Mesenchymal stem cell (in vitro differentiated cells and primary cell): Measurements from ENCODE around the gene SEH1L.

ENCODE experiments used
- DNase-seq: peaks from one replicate; pipeline ENCODE4 v3.0.0-alpha.2; 2013
- H2AFZ ChIP-seq: one replicate; pipeline ENCODE4 v1.6.1; 2013; ENCODE audit warnings: low read depth, mild to moderate bottlenecking, control low read depth, inconsistent platforms, low read length, moderate library complexity
- H2AK5ac ChIP-seq: 2 replicates; pipeline ENCODE4 v1.6.1; 2013; ENCODE audit warnings: low read length, moderate library complexity, mild to moderate bottlenecking, inconsistent platforms; ENCODE audit not compliant: severe bottlenecking
- H2BK120ac ChIP-seq: one replicate; pipeline ENCODE4 v1.6.1; 2013; ENCODE audit warnings: low read depth, mild to moderate bottlenecking, inconsistent platforms, low read length, moderate library complexity
- H2BK12ac ChIP-seq, 2 experiments: one replicate each; pipeline ENCODE4 v1.6.1; 2013; ENCODE audit warnings: inconsistent platforms in 2 of 2, low read length in 2 of 2, mild to moderate bottlenecking in 2 of 2, moderate library complexity in 2 of 2, control low read depth in 1 of 2
- H2BK15ac ChIP-seq: one replicate; pipeline ENCODE4 v1.6.1; 2013; ENCODE audit warnings: mild to moderate bottlenecking, low read depth, inconsistent platforms; ENCODE audit not compliant: poor library complexity, severe bottlenecking
- H2BK5ac ChIP-seq: 2 replicates; pipeline ENCODE4 v1.6.1; 2013; ENCODE audit warnings: low read depth, mild to moderate bottlenecking, low read length, control low read depth, inconsistent platforms; ENCODE audit not compliant: poor library complexity, severe bottlenecking
- H3K14ac ChIP-seq, 2 experiments: one replicate each; pipeline ENCODE4 v1.6.1; 2013; ENCODE audit warnings: inconsistent platforms in 2 of 2, low read length in 2 of 2, control low read depth in 1 of 2, mild to moderate bottlenecking in 1 of 2, moderate library complexity in 1 of 2
- H3K18ac ChIP-seq, 2 experiments: one replicate each; pipeline ENCODE4 v1.6.1; 2013; ENCODE audit warnings: inconsistent platforms in 2 of 2, low read length in 2 of 2, control low read depth in 1 of 2, low read depth in 1 of 2, mild to moderate bottlenecking in 1 of 2
- H3K23ac ChIP-seq, 2 experiments: one replicate each; pipeline ENCODE4 v1.6.1; 2013; ENCODE audit warnings: inconsistent platforms in 2 of 2, low read length in 2 of 2, mild to moderate bottlenecking in 2 of 2, moderate library complexity in 2 of 2, control low read depth in 1 of 2
- H3K27ac ChIP-seq: 2 replicates; pipeline ENCODE4 v1.5.1; 2013; ENCODE audit warnings: mild to moderate bottlenecking, moderate library complexity, low read length, control low read depth, inconsistent platforms; ENCODE audit not compliant: poor library complexity, severe bottlenecking
- H3K27me3 ChIP-seq, 2 experiments: 2 replicates each; pipeline versions ENCODE4 v1.6.1 to v1.7.0; 2013; ENCODE audit warnings: low read length in 2 of 2, mild to moderate bottlenecking in 2 of 2, moderate library complexity in 2 of 2, control low read depth in 1 of 2, inconsistent platforms in 1 of 2; ENCODE audit not compliant: control insufficient read depth in 1 of 2, insufficient read depth in 1 of 2
- H3K36me3 ChIP-seq, 2 experiments: 2 replicates each; pipeline versions ENCODE4 v1.6.1 to v1.7.0; 2013; ENCODE audit warnings: low read length in 2 of 2, control low read depth in 1 of 2, inconsistent platforms in 1 of 2, low read depth in 1 of 2, mild to moderate bottlenecking in 1 of 2; ENCODE audit not compliant: insufficient read depth in 2 of 2, control insufficient read depth in 1 of 2
- H3K4ac ChIP-seq, 2 experiments: one replicate each; pipeline ENCODE4 v1.6.1; 2013; ENCODE audit warnings: inconsistent platforms in 2 of 2, low read length in 2 of 2, mild to moderate bottlenecking in 2 of 2, moderate library complexity in 2 of 2, control low read depth in 1 of 2, low read depth in 1 of 2
- H3K4me1 ChIP-seq: 2 replicates; pipeline ENCODE4 v1.6.1; 2013; ENCODE audit warnings: low read depth, low read length, control low read depth; ENCODE audit not compliant: control insufficient read depth, insufficient read depth
- H3K4me2 ChIP-seq: 2 replicates; pipeline ENCODE4 v1.6.1; 2013; ENCODE audit warnings: low read length, mild to moderate bottlenecking, inconsistent platforms; ENCODE audit not compliant: poor library complexity, severe bottlenecking
- H3K4me3 ChIP-seq, 2 experiments: 2 replicates each; pipeline versions ENCODE4 v1.5.1 to v1.7.0; 2013; ENCODE audit warnings: low read length in 2 of 2, mild to moderate bottlenecking in 2 of 2, control low read depth in 1 of 2, low read depth in 1 of 2; ENCODE audit not compliant: insufficient read depth in 1 of 2
- H3K79me1 ChIP-seq: replicated peaks from 2 replicates; pipeline ENCODE4 v1.6.1; 2013; ENCODE audit warnings: mild to moderate bottlenecking, control low read depth, low read length, inconsistent platforms; ENCODE audit not compliant: poor library complexity, severe bottlenecking
- H3K9ac ChIP-seq: 2 replicates; pipeline ENCODE4 v1.7.0; 2013; ENCODE audit warnings: mild to moderate bottlenecking, low read length, moderate library complexity
- H3K9me3 ChIP-seq: 2 replicates; pipeline ENCODE4 v1.7.0; 2013; ENCODE audit warnings: mild to moderate bottlenecking, low read length; ENCODE audit not compliant: control insufficient read depth
- H4K8ac ChIP-seq: one replicate; pipeline ENCODE4 v1.6.1; 2013; ENCODE audit warnings: inconsistent platforms, mild to moderate bottlenecking, low read length, moderate library complexity
- H4K91ac ChIP-seq: one replicate; pipeline ENCODE4 v1.6.1; 2013; ENCODE audit warnings: mild to moderate bottlenecking, low read length, inconsistent platforms
- WGBS: methylation state at CpG from one replicate; pipeline ENCODE4 v1.1.7; 2013; ENCODE audit warnings: mixed read lengths; 5-methylcytosine and 5-hydroxymethylcytosine counted together

SEH1L gene

DNA sequence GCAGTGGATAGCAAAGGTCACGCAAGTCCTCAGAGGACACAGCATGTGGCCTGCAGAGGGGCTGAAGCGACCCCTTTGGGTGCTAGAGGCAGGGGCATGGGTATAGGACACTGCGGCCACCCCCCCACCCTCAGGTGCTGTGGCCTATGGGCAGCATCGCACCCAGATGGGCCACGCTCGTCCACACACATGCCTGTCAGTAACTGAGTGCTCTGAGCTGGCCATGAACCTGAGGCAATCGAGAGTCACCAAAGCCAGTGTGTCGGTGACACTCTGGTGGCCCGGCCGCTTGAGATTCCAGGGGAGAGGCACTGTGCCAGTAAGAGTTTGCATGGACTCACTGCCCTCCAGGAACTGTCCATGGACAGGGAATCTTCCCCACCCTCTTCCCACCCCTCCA, 41.0 kb upstream of the SEH1L start:
- no peak overlapping the region for H3K4me2 ChIP-seq
- no peak overlapping the region for H3K27ac ChIP-seq
- peaks cover 0 to 14% of the 10 kb centered on the region in 2 experiments for H3K27me3 ChIP-seq
- H3K23ac ChIP-seq: no peak overlapping the region
- no peak overlapping the region for H3K18ac ChIP-seq
- DNase-seq: no peak
- H3K4me3 ChIP-seq: no peak overlapping the region
- no peak overlapping the region for H3K14ac ChIP-seq
- H4K91ac ChIP-seq: no peak overlapping the region
- no peak overlapping the region for H2AFZ ChIP-seq
- H2BK15ac ChIP-seq: no peak overlapping the region
- no peak overlapping the region for H2BK5ac ChIP-seq
- no peak overlapping the region for H2BK120ac ChIP-seq
- no peak overlapping the region for H3K4ac ChIP-seq
- 87% methylated on average over 8 of the region's 10 CpGs for WGBS
- no peaks in the 10 kb centered on the region for H3K9me3 ChIP-seq
- peaks cover 0 to 2% of the 10 kb centered on the region in 2 experiments for H3K36me3 ChIP-seq
- H3K9ac ChIP-seq: no peak overlapping the region
- H2AK5ac ChIP-seq: no peak overlapping the region
- H2BK12ac ChIP-seq: no peak overlapping the region
- H3K79me1 ChIP-seq: no peaks in the 10 kb centered on the region
- H3K4me1 ChIP-seq: peaks cover 8% of the 10 kb centered on the region
- no peak overlapping the region for H4K8ac ChIP-seq

DNA sequence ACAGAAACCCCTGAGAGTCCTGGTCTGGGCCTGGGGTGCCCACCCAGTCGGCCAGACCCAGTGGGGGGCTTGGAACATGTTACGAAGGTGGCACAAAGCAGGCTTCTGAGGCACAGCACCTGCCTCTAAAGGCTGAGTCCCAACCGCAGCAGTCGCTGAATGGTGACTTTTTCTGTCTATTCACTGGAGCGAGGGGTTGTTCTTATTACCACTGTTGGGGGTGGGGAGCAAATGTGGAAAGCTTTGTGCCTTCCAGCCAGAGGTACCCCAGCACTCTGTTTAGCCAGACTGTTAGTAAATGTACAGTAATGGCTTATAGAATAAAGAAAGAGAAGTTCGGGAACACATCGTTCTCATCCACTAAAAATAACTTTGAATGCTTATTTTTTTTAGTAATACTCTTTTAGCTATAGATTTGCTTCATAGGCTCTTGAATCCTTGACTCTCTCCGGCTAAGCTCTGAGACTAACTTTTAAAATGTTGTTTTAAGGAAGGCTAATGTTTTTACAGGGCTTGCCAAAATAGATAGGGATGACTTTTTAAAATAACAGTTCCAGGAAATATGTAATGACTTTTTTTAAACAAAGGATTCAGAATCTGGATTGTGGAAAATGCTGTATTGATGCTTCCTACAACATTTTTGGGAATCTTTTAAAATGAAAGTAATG, 40.4 kb upstream of the SEH1L start:
- WGBS: 77% methylated on average over 6 of the region's 8 CpGs
- H2BK15ac ChIP-seq: no peak overlapping the region

DNA sequence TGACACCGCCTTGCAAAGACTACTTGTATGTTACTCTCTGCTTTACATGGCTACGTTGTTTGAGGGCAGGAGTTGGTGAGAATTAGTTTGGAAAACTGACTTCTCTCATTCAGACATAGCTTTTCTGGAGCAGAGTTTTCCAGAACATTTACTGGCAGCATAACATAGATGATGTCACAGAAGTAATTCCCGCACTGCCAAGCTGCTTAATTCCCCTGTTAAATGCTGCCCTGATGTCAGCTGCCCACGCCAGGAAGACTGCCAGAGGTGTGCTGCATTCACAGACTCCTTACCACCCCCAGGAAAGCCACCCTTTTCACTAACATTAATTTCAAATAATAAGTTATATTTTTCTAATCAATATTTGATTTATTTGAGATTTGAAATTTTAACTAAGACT, 39.1 kb upstream of the SEH1L start:
- H3K36me3 ChIP-seq: peaks cover 0 to 5% of the 10 kb centered on the region in 2 experiments
- H3K4me2 ChIP-seq: no peak overlapping the region
- no peak overlapping the region for H4K91ac ChIP-seq
- H2AFZ ChIP-seq: no peak overlapping the region
- H3K4me1 ChIP-seq: peaks cover 8% of the 10 kb centered on the region
- H3K9me3 ChIP-seq: peaks cover 11% of the 10 kb centered on the region
- H4K8ac ChIP-seq: no peak overlapping the region
- no peak overlapping the region for H3K4ac ChIP-seq
- H3K9ac ChIP-seq: no peak overlapping the region
- peaks cover 0 to 18% of the 10 kb centered on the region in 2 experiments for H3K27me3 ChIP-seq
- H2BK120ac ChIP-seq: no peak overlapping the region
- no peak overlapping the region for H2BK12ac ChIP-seq
- no peak overlapping the region for H3K14ac ChIP-seq
- H2BK15ac ChIP-seq: no peak overlapping the region
- H2AK5ac ChIP-seq: no peak overlapping the region
- no peak overlapping the region for H3K27ac ChIP-seq
- H3K4me3 ChIP-seq: no peak overlapping the region
- no peaks in the 10 kb centered on the region for H3K79me1 ChIP-seq
- 95% methylated on average over 4 of the region's 4 CpGs for WGBS
- no peak overlapping the region for H3K23ac ChIP-seq
- DNase-seq: no peak
- H2BK5ac ChIP-seq: no peak overlapping the region
- H3K18ac ChIP-seq: no peak overlapping the region

More for the DNA sequence above, 40.4 kb upstream of the SEH1L start:
- Histone ChIP-seq H3K4me2 (peak overlapping the region; percentile 44), H2BK5ac (no peak overlapping the region), H2AK5ac (no peak overlapping the region), H2BK120ac (no peak overlapping the region), H3K23ac (no peak overlapping the region), H3K4ac (no peak overlapping the region), H3K27me3 (peaks cover 0 to 18% of the 10 kb centered on the region in 2 experiments), H2BK12ac (no peak overlapping the region), H4K8ac (no peak overlapping the region), H3K9ac (no peak overlapping the region), H3K36me3 (peaks cover 0 to 5% of the 10 kb centered on the region in 2 experiments), H3K14ac (no peak overlapping the region), H3K18ac (no peak overlapping the region), H3K9me3 (peaks cover under 1% of the 10 kb centered on the region), H3K4me1 (peaks cover 8% of the 10 kb centered on the region), H3K4me3 (no peak overlapping the region), H3K27ac (no peak overlapping the region), H2AFZ (no peak overlapping the region), H3K79me1 (no peaks in the 10 kb centered on the region), H4K91ac (no peak overlapping the region)
- no peak for DNase-seq

DNA sequence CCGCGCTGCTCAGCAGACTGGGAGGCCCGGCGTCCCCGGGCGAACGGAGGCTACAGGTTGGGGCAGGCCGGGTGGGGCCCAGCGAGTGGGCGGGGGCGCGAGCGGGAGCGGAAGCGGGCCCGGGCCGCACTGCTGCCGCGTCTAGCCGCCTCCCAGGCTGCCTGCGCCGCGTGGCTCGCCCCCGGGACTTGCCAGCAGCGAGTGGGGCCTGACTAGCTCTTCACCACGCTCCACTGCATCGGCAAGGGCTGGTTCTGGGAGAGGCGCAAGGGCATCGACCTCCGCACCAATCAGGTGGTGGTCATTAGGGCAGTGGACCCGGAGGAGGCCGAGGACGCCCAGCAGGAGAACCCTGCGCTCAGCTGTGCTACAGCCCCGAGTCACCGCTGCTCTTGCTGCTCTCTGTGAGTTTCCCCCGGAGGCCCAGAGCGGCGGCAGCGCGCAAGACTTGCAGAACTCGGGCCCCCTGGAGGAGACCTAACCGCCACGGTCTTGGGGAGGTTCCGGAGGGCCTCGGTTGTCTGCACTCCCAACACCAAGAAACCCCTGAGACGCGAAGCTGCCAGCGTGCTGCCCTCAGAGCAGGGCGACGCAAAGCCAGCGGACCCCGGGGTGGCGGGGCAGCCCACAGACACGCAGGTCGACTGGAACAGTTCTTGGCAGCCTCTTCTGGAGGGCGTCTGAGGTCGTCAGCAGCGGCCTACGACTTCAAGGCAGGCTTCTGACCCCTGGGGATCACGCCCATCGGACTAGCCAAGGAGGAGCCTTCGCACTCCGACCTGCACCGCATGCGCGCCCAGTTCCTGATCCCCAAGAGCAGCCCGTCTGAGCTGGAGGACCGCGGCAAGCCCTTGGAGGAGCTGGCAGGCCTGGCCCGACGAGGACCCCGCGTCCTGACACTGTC, 36.5 kb upstream of the SEH1L start:
- Histone ChIP-seq H3K79me1 (no peaks in the 10 kb centered on the region), H2AK5ac (no peak overlapping the region), H3K23ac (no peak overlapping the region), H3K18ac (no peak overlapping the region), H2AFZ (no peak overlapping the region), H3K36me3 (peaks cover 0 to 5% of the 10 kb centered on the region in 2 experiments), H2BK15ac (no peak overlapping the region), H3K4me2 (no peak overlapping the region), H3K4me1 (peaks cover 8% of the 10 kb centered on the region), H2BK12ac (no peak overlapping the region), H4K8ac (no peak overlapping the region), H2BK120ac (peak overlapping the region; percentile 5), H3K4me3 (peak overlapping the region in 1 of 2 experiments; percentile 56), H4K91ac (no peak overlapping the region), H3K27ac (no peak overlapping the region), H3K14ac (no peak overlapping the region), H3K9me3 (peaks cover 17% of the 10 kb centered on the region), H3K4ac (no peak overlapping the region), H3K9ac (peak overlapping the region; percentile 49), H2BK5ac (no peak overlapping the region), H3K27me3 (peaks cover 0 to 15% of the 10 kb centered on the region in 2 experiments)
- WGBS: 74% methylated on average over 71 of the region's 75 CpGs
- no peak for DNase-seq
